ENCODE data around the gene NXT2. TPM values are rescaled to one million over a fixed set of nuclear protein-coding genes. Genes with fewer than 3 reads are reported as not detected.

NXT2 gene
- polyA plus RNA-seq, 12 donors, result 5.5 to 11.2 (median 8.1) TPM; not detected in 1

Other genes starting within 250 kb of the NXT2 start
- gene GUCY2F, start 54.8 kb upstream of the NXT2 start, polyA plus RNA-seq (ENCODE audit: insufficient read length in 12 of 12), result under 1 TPM in 2 of 12 donors, not detected in 10; 0.04 to 0.07 TPM
- gene KCNE5, start 88.3 kb downstream of the NXT2 start, polyA plus RNA-seq (ENCODE audit: insufficient read length in 12 of 12), result 10 to 100 TPM in 11 of 12 donors, not detected in 1; 18.3 to 74.3 (median 56.0) TPM
- gene ACSL4, start 196.4 kb downstream of the NXT2 start, polyA plus RNA-seq (ENCODE audit: insufficient read length in 12 of 12), result 10 to 100 TPM in 11 of 12 donors, not detected in 1; 19.7 to 27.0 (median 23.0) TPM

All from muscle of arm (tissue), 12 donors.